Kidney epithelial cell (primary cell): ENCODE measurements around the gene METTL6. TPM values are rescaled to one million over a fixed set of nuclear protein-coding genes. Genes with fewer than 3 reads are reported as not detected.
"Not testable (repeated sequence)": the region's sequence is repeated elsewhere in the genome, so short reads cannot be mapped to it uniquely, and the experiment has no call there.

Experiments used
- DNase-seq: peaks from one replicate; pipeline ENCODE4 v3.0.0-alpha.2; 2010; ENCODE audit warnings: low read depth
- H3K27me3 ChIP-seq: 2 replicates; pipeline ENCODE4 v1.6.0; 2011; ENCODE audit warnings: low read length; ENCODE audit not compliant: control insufficient read depth, insufficient read depth
- H3K36me3 ChIP-seq: 2 replicates; pipeline ENCODE4 v1.5.1; 2011; ENCODE audit warnings: low read length; ENCODE audit not compliant: control insufficient read depth, insufficient read depth
- H3K4me3 ChIP-seq: 2 replicates; pipeline ENCODE4 v1.5.1; 2011; ENCODE audit warnings: low read depth, mild to moderate bottlenecking, control low read depth, low read length
- CTCF ChIP-seq: IDR thresholded peaks from 2 replicates; pipeline ENCODE4 v1.5.1; 2011; ENCODE audit warnings: mild to moderate bottlenecking, moderate library complexity, low read length, control low read depth, inconsistent platforms; ENCODE audit not compliant: insufficient read depth, poor library complexity, severe bottlenecking
- total RNA-seq: library from RNA; depleted of rRNA; stranded (reverse); fragments of >200 nt; gene quantifications from 2 replicates; pipeline ENCODE4 v1.2.3, GENCODE V29; 2015

Gene METTL6
- total RNA-seq, 1 donor from 2014 or later = 31.6 TPM

- H3K36me3 ChIP-seq = no peaks in the 10 kb centered on the region
- no peaks in the 10 kb centered on the region for H3K27me3 ChIP-seq
- DNase-seq = no peak
- H3K4me3 ChIP-seq = no peak overlapping the region
- TF ChIP-seq CTCF = no peak
Measured at GRCh38 chr3:15372918-15373317, 54.4 kb downstream of the METTL6 start.

- Histone ChIP-seq H3K36me3 (no peaks in the 10 kb centered on the region), H3K4me3 (no peak overlapping the region), H3K27me3 (no peaks in the 10 kb centered on the region)
- TF ChIP-seq CTCF = no peak
- no peak for DNase-seq
Measured at GRCh38 chr3:15368561-15369135, 58.7 kb downstream of the METTL6 start.

- H3K36me3 ChIP-seq = no peaks in the 10 kb centered on the region
Measured at GRCh38 chr3:15367059-15367458, 60.3 kb downstream of the METTL6 start.

GRCh38 chr3:15364078-15364477 lies 63.3 kb downstream of the METTL6 start:
- not testable (repeated sequence) for DNase-seq, H3K36me3 ChIP-seq, H3K4me3 ChIP-seq, H3K27me3 ChIP-seq

More at GRCh38 chr3:15367059-15367458, 60.3 kb downstream of the METTL6 start:
- DNase-seq = no peak
- Histone ChIP-seq H3K27me3 (no peaks in the 10 kb centered on the region), H3K4me3 (no peak overlapping the region)
- no peak for TF ChIP-seq CTCF

- no peaks in the 10 kb centered on the region for H3K27me3 ChIP-seq
- no peak for TF ChIP-seq CTCF
- no peak for DNase-seq
- H3K36me3 ChIP-seq = no peaks in the 10 kb centered on the region
- no peak overlapping the region for H3K4me3 ChIP-seq
Measured at GRCh38 chr3:15361494-15362214, 65.7 kb downstream of the METTL6 start.

GRCh38 chr3:15360788-15361493 lies 66.4 kb downstream of the METTL6 start:
- Histone ChIP-seq H3K4me3 (no peak overlapping the region), H3K36me3 (no peaks in the 10 kb centered on the region), H3K27me3 (no peaks in the 10 kb centered on the region)
- no peak for TF ChIP-seq CTCF
- no peak for DNase-seq
